HG03060 (cell line): ENCODE data around the gene CBFB.
"Not testable (repeated sequence)": the region's sequence is repeated elsewhere in the genome, so short reads cannot be mapped to it uniquely, and the experiment has no call there.

Source experiments
- ATAC-seq: cut with Tn5 transposase; IDR thresholded peaks from one replicate; pipeline ENCODE4 v1.9.1; 2021; ENCODE audit warnings: low read depth, moderate number of reproducible peaks; ENCODE audit not compliant: unreplicated experiment

Gene CBFB

DNA sequence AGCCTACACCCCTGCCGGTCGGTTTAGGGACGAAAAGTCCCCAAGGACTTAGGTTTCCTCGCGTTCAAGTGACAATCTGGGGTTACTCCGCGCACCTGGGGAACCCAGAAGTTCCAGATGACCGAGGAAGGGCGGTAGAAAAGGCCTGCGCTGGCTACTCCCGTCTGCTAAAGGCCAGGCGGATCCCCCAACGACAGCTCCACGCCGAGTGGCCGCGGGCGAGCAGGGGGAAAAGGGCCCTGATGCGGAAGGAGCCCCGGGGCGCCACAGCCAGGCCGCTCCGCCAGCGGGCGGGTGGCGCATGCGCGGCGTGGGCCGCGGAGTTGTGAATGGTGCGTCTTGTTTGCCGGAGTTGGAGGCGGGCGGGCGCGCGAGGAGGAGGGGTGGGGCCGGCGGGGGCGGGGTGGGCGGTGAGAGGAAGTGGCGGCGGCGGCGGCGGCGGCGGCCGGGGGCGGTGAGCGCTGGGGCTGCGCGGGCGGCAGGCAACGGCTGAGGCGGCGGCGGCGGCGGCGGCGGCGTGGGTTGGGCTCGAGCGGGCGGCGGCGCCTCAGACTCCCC is at the start of gene CBFB:
Gene CBFB (plus strand): TSS at position 454 of the 558 bp plus-strand sequence. CDS start 259 bp downstream, outside the sequence.
- ATAC-seq: no peak

DNA sequence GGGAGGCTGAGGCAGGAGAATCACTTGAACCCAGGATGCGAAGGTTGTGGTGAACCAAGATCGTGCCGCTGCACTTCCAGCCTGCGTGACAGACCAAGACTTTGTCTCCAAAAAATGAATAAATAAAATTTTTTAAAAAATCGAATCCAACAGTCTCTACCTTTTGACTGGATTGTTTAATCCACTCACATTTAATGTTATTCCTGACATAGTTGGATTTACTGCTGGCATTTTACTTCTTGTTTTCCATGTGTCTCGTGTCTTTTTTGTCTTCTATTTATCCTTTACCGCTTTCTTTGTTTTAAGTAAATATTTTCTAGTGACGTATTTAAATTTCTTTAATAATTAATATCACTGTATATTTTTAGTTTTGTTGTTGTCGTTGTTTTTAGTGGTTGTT is 45.9 kb upstream of the CBFB start:
- ATAC-seq: no peak

DNA sequence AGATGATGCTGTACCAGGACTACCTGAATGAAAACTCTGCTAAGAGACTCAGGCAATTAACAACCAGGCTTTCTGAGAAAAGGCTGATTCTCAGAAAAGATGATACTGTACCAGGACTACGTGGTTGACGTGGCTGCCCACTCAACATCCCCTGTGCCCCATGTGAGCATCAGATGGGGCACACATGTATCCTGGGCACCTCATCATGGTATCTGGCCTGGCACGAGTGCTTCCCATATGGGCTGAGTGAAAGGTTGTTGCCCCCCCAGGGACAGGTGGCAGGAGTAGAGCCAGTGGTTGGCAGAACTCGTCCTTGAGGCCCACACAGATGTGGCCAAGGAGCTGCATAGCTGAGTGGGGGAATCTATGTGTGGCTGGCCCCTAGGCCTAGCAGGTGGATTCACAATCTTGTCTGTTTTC is 44.0 kb upstream of the CBFB start:
- no peak for ATAC-seq

DNA sequence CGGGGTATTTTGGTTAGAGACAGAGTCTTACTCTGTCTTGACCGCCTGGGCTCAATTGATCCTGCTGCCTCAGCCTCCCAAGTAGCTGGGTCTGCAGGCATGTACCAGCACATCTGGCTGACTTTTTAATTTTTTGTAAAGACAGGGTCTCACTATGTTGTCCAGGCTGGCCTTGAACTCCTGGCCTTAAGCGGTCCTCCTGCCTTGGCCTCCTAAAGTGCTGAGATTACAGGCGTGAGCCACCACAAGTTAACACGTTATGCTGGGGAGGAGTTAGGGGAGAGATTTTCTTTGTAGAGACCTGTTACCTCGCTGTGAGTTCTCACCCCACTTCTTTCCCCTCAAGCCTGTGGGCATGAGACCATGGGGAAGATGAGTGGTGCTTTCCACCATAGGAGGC is 42.4 kb upstream of the CBFB start:
- ATAC-seq: no peak

DNA sequence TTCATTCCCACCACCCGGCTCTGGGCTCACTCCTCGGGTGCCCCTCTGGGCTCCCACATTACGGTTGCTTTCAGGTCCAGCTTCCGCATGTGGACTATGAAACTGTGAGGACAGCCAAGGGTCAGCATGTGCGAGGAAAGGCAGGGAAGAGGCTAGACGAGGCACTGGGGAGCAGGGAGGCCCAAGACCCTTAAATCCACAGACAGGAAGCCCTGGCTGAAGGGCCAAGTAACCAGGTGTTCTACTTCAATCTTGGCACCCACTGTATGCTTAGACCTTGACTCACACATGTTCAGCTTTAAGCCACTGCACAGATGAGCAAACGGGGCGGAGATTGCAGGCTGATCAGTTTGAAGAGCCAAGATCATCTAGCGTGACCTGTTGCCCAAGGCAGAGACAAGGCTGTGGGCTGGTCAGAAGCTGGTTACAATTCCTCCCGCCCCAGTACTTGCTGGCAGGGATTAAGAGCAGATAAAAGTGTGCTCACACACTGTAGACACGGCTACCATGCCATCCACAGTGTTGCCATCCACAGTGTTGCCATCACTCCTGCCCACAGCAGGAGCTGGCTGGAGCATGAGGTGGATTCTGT is 40.7 kb upstream of the CBFB start, which contains the start of gene CES4A:
Gene CES4A (plus strand): TSS at position 393 of the 592 bp plus-strand sequence. CDS start 184 bp downstream, at position 577.
- no peak for ATAC-seq

DNA sequence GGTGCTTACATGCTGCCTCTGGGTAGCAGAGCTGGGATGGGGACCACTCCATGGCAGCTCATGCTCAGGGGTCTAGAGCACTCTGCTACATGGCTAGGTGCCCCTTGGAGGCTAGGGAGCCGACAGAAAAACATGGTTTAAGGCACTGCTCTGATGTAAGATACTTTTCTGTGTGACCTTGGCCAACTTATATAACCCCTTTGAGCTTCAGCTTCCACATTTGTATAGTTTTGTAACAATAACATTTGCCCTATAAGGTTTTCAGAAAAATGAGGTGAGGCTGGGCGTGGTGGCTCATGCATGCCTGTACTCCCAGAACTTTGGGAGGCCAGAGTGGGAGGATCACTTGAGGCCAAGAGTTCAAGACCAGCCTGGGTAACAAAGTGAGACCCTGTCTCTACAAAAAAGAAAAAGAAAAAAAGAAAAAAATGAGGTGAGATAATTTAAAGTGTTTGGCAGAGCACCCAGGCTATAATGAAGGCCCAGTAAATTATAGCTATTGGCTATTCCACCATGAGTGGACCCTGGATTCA is 37.3 kb upstream of the CBFB start:
- no peak for ATAC-seq

DNA sequence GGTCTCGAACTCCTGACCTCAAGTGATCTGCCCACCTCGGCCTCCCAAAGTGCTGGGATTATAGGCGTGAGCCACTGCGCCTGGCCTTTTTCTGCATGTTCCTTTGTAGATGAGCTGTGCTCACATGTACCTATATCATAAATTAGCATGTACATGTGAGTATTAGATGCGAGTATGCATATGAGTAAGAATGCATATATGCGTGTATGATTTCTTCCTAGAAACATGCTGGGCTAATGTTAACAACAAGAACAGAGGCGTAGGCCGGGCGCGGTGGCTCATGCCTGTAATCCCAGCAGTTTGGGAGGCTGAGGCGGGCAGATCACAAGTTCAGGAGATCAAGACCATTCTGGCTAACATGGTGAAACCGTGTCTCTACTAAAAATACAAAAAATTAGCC is 35.4 kb upstream of the CBFB start:
- ATAC-seq: not testable (repeated sequence)

DNA sequence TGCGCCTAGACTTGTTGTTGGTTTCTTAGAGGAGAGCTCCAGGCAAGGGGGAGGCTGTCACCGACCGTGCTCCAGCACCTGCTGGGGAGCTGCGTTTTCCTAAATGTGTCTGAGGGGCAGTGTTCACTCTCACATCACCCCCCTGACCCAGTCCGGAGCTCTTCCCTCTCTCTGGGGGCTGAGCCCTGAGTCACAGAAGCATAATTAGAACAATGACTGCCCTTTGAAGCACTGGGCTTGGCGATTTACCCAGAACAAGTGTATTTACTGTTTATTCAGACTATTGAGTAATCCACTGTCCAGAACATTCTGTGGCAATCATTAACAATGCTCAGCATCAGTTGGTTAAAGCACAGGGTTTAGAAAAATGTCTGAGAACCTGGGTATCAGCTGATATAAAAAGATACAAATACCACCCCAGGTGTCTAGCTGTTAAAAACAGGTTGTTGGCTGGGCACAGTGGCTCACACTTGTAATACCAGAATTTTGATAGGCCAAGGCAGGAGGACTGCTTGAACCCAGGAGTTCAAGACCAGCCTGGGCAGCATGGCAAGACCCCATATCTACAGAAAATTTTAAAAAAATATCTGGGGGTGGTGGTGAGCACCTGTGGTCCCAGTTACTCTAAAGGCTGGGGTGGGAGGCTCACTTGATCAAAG is 32.5 kb upstream of the CBFB start:
- no peak for ATAC-seq

DNA sequence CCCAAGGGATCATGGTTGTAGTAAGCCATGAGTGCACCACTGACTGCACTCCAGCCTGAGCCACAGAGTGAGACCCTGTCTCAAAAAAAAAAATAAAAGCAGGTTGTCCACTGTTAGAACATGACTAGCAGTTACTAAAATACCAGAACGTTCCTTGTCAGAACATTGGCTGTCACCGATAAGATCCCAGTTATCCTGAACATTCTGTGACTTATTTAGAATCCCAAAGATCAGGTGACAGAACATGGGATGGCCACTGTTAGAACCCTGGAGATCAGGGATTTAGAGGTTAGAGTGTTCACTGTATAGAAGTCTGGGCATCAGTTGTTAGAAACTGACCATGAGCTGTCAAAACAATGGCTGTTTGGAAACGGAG is 32.0 kb upstream of the CBFB start:
- ATAC-seq: no peak

DNA sequence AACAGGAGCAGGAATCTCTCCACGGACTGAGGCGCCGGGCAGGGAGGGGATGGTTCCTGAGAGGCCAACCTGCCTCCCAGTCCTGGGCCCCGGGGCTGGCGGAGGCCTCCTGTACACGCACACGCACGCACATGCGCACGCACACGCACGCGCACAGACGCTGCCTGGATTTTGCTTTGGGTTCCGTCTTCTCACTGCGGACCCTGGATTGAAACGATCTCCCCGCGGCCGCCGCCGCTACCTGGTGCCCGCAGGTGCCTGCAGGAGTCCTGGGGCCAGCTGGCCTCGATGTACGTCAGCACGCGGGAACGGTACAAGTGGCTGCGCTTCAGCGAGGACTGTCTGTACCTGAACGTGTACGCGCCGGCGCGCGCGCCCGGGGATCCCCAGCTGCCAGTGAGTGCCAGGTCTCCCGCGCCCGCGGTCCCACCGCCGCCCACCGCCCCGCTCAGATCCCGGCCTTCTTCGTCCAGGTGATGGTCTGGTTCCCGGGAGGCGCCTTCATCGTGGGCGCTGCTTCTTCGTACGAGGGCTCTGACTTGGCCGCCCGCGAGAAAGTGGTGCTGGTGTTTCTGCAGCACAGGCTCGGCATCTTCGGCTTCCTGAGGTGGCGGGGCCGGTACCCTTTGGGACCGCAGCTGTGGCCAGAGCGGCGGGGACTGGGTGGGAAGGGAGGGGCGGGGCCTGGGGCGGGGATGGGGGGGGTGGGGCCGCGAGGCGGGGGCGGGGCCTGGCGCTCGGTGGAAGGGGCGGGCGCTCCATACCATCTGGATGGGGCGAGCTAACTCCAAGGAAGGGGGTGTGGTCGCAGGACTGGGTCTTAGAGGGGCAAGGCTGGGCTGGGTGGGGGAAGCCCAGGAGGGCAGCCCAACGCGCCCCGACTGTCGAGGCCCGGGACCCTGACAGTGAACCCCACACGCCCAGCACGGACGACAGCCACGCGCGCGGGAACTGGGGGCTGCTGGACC is 28.3 kb upstream of the CBFB start:
- ATAC-seq: no peak

DNA sequence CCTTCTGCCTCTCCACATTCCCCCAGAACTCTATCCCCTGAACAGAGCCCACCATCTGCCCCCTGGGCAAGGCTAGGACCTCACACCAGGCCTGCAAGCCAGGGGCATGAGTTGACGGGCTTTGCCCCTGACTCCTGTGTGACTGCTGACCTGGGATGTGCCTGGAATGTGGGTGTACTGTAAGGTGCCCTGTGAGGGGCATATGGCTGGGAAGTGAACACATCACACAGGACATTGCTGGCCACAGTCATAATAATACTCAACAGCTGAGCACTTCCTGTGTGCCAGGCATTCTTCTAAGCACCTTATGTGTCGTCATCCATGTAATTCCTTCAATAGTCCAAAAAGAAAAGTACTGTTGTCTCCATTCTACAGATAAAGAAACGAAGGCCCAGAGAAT is 27.2 kb upstream of the CBFB start:
- ATAC-seq: no peak

DNA sequence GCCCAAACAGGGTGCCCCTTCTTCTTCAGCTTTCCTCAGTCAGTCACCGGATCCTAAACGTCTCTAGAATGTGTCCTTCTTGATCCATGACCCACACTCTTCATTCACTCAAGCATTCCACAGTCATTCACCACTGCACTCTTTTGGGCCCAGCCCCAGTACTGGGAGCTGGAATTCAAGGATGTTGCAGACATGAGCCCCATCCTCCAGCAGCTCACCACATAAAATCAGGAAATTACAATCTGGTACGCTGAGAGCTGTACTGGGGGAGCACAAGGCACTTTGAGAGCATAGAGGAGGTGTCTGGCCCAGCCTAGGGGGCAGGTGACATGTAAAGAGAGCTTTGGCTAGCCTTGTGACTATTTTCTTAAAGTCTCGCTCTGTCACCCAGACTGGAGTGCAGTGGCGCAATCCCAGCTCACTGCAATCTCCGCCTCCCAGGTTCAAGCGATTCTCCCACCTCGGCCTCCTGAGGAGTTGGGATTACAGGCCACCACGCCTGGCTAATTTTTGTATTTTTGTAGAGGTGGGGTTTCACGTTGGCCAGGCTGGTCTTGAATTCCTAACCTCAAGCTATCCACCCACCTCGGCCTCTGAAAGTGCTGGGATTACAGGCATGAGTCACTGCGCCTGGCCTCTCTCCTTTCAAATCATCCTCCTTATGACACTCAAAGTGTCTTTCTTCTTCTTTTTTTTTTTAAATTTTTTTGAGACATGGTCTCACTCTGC is 21.9 kb upstream of the CBFB start:
- ATAC-seq: no peak

DNA sequence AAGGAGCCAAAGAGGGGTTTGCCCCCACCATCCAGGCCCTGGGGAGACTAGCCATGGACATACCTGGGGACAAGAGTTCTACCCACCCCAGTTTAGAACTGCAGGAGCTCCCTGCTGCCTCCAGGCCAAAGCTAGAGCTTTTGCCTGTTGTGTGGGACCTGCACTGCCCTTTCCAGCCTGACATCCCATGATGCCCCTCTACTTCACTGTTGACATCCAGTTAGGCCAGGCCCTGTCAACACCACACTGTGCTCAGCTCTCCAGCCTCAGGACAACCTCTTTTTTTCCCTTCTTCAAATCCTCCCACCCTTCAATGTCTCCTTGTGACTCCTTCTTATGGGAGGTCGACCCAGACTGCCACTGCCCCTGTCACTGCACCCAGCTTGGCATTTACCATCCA is 19.8 kb upstream of the CBFB start:
- ATAC-seq: no peak

DNA sequence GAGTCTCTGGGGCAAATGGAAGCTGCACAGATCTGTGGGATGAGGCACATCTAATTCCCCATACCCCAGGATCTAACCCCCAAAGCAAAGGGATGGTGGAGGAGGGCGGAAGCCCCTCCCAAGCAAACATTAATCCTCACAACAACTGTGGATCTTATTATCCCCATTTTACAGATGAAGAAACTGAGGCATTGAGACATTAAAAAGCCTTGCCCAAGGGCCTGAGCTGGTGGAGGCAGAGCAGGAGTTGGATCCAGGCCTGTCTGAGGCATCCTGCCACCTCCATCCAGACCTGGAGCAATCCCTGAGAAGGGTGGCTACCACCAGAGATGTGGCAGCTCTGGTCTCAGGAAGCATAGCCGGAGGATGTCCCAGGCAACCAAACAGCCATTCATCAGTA is 17.7 kb upstream of the CBFB start:
- no peak for ATAC-seq

DNA sequence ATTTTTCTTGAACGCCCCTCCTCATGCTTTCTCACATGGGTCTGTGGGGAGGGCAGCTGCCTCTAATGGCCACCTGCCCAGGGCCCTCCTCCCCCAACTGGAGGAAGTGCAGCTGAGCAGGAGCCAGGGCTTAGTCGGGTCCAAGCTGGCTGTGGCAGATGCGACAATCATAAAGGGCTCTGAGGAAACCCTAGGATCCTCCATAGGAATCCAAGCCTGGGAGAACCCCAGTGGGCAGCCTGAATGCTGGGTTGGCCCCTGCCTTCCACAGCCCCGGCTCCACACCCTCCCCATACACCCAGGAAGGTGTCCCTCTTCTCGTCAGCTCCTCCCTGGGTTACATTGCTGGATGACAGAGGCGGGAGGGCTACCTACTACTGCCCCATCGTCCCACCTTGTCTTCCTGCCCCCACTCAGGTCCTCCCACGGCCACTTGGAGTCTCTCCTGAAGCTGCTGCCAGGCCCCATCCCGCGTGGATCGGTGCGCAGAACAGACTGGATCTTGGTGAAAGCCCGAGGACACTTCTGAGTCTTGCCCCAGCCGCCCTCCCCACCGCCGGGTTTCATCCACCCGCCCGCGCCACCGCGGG is 15.6 kb upstream of the CBFB start:
- no peak for ATAC-seq

DNA sequence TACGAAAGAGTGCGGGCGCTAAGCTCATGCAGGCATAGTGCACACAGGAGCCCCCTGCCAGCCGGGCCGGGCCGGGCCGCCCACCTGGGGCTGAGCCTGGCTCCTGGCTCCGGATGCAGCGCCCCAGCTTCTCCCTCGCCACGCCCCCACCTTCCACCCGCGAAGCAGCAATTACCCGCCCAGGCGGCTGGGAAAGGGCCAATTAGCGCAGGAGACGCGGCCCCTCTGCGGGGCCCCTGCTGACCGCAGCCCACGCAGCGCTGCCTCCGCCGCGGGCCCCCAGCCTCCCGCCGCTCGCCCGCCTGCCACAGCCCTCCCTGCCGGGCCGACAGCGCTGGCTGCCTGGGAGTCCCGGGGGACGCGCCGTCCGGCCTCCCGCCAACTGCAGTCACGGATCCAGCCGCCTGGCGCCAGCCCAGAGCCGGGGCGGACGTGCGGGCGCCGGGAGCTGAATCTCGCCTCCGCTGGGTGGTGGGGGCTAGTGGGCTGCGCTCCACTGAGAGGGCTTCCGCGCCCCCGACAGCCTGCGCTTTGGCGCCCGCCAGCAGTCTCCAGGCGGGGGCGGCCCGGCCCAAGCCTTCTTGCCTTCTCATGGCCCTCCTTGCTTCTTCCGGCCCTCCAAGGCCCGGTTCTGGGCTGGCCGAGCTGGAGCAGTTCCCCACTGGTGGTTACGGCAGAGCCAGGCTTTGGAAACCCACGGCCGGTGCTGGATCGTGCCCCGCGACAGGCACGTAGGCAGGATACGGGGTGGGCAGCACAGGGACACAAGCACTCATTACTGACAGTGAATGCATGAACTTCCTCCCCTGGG is 14.9 kb upstream of the CBFB start:
- ATAC-seq: no peak

DNA sequence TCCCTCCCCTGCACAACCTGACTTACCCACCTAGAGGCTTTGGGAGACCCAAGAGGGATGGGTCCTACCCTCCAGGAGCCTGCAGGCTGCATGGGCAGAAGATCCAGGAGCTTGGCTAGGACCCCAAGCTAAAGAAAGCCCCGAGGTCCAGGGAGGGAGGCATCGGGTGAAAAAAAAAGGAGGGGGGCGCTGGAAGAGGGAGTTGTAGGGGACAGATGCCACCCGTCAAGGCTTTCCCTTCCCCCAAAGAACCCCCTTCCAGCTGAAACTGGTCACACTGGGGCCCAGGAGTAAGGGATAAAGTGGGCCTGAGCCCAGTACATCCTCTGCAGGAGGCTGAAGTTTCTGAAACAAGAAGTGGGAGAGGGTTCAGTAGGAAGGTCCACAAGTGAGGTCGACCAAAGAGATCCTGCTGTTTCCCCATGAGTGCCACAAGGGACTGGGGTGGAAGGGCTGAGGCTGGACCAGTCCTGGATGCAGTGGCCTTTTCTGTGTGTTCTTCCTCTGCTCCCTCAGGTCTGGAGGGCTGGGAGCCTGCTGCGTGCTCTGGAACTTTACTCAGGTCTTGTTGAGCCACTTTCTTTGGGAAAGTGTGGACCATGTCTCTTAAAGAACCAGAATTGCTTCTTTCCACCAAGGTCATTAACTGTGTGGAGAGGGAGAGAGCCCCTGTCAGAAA is 14.2 kb upstream of the CBFB start:
- ATAC-seq: no peak

DNA sequence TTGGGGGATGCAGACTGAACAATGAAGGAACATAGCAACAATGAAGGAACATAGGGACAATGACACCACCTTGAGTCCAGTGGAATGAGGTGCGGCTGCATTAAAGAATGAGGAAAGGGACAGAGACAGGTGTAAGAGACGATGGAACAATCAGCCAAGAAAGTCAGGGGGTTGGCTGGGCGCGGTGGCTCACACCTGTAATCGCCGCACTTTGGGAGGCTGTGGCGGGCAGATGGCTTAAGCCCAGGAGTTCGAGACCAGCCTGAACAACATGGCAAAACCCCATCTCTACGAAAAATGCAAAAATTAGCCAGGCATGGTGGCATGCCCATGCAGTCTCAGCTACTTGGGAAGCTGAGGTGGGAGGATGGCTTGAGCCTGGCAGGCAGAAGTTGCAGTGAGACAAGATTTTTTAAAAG is 13.6 kb upstream of the CBFB start:
- ATAC-seq: no peak
